ENCODE measurements around the gene DOCK10.

DNA sequence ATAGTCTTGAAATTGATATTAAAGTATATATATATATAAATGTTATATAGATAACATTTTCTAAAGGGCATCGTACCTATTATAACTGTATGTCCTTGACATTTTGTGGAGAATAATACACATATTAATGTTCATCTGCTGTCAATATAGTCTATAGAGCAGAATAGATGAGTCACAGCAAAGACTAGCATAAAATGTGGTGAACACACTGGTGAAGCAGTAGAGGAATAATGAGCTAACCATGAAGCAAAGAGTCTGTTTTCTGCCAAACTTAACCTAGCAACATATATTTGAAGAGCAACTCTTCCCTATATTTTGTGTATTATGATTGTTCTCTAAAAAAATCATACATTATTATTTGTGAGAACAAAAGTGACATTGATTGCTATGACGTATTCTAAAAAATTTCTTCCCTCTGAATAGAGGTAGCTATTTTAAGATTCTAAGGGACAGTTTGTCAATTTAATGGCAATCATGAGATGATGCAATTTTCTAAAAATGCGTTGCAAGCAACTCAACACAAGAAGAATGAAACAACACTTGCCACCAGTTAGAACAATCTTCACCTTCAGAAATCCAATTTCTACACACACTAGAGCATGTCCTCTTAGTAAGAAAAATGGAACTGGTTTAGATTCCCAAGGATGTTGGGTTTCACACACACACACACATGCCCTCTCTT is 22.0 kb downstream of the DOCK10 start:
- TF ChIP-seq, protein P1, sequence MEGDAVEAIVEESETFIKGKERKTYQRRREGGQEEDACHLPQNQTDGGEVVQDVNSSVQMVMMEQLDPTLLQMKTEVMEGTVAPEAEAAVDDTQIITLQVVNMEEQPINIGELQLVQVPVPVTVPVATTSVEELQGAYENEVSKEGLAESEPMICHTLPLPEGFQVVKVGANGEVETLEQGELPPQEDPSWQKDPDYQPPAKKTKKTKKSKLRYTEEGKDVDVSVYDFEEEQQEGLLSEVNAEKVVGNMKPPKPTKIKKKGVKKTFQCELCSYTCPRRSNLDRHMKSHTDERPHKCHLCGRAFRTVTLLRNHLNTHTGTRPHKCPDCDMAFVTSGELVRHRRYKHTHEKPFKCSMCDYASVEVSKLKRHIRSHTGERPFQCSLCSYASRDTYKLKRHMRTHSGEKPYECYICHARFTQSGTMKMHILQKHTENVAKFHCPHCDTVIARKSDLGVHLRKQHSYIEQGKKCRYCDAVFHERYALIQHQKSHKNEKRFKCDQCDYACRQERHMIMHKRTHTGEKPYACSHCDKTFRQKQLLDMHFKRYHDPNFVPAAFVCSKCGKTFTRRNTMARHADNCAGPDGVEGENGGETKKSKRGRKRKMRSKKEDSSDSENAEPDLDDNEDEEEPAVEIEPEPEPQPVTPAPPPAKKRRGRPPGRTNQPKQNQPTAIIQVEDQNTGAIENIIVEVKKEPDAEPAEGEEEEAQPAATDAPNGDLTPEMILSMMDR (tag by site-specific recombination; IDR thresholded peaks at IDR 0.05): no peak
- TF ChIP-seq ZNF785 (tag by site-specific recombination; IDR thresholded peaks at IDR 0.05) (no peak), SP2 (tag by site-specific recombination; IDR thresholded peaks at IDR 0.05) (no peak), ZNF48 (tag by site-specific recombination; IDR thresholded peaks at IDR 0.05) (no peak), ZNF121 (tag by site-specific recombination; IDR thresholded peaks at IDR 0.05) (no peak)
- TF ChIP-seq, protein P2, sequence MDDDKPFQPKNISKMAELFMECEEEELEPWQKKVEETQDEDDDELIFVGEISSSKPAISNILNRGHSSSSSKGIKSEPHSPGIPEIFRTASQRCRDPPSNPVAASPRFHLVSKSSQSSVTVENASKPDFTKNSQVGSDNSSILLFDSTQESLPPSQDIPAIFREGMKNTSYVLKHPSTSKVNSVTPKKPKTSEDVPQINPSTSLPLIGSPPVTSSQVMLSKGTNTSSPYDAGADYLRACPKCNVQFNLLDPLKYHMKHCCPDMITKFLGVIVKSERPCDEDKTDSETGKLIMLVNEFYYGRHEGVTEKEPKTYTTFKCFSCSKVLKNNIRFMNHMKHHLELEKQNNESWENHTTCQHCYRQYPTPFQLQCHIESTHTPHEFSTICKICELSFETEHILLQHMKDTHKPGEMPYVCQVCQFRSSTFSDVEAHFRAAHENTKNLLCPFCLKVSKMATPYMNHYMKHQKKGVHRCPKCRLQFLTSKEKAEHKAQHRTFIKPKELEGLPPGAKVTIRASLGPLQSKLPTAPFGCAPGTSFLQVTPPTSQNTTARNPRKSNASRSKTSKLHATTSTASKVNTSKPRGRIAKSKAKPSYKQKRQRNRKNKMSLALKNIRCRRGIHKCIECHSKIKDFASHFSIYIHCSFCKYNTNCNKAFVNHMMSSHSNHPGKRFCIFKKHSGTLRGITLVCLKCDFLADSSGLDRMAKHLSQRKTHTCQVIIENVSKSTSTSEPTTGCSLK (tag by site-specific recombination; IDR thresholded peaks at IDR 0.05): no peak
- TF ChIP-seq, protein P3, sequence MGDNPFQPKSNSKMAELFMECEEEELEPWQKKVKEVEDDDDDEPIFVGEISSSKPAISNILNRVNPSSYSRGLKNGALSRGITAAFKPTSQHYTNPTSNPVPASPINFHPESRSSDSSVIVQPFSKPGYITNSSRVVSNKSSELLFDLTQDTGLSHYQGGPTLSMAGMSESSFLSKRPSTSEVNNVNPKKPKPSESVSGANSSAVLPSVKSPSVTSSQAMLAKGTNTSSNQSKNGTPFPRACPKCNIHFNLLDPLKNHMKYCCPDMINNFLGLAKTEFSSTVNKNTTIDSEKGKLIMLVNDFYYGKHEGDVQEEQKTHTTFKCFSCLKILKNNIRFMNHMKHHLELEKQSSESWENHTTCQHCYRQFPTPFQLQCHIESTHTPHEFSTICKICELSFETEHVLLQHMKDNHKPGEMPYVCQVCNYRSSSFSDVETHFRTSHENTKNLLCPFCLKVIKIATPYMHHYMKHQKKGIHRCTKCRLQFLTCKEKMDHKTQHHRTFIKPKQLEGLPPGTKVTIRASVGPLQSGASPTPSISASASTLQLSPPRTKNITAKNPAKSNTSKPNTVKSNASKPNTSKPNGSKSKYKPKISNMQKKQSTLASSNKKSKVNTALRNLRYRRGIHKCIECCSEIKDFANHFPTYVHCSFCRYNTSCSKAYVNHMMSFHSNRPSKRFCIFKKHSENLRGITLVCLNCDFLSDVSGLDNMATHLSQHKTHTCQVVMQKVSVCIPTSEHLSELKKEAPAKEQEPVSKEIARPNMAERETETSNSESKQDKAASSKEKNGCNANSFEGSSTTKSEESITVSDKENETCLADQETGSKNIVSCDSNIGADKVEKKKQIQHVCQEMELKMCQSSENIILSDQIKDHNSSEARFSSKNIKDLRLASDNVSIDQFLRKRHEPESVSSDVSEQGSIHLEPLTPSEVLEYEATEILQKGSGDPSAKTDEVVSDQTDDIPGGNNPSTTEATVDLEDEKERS (tag by site-specific recombination; IDR thresholded peaks at IDR 0.05): no peak
